AG10803 (cell line): ENCODE results near the gene BORCS6.

Source experiments
- DNase-seq: peaks from one replicate; pipeline ENCODE4 v3.0.0; 2010; ENCODE audit warnings: low read depth
- H3K4me3 ChIP-seq: 2 replicates; pipeline ENCODE4 v1.5.1; 2011; ENCODE audit warnings: mild to moderate bottlenecking, low read length, control low read depth
- TF ChIP-seq, protein P1 (sequence below): conservative IDR thresholded peaks from 2 replicates; pipeline ENCODE4 v1.5.1; 2011; ENCODE audit warnings: mild to moderate bottlenecking, low read length, control low read depth, inconsistent platforms

Gene BORCS6

DNA sequence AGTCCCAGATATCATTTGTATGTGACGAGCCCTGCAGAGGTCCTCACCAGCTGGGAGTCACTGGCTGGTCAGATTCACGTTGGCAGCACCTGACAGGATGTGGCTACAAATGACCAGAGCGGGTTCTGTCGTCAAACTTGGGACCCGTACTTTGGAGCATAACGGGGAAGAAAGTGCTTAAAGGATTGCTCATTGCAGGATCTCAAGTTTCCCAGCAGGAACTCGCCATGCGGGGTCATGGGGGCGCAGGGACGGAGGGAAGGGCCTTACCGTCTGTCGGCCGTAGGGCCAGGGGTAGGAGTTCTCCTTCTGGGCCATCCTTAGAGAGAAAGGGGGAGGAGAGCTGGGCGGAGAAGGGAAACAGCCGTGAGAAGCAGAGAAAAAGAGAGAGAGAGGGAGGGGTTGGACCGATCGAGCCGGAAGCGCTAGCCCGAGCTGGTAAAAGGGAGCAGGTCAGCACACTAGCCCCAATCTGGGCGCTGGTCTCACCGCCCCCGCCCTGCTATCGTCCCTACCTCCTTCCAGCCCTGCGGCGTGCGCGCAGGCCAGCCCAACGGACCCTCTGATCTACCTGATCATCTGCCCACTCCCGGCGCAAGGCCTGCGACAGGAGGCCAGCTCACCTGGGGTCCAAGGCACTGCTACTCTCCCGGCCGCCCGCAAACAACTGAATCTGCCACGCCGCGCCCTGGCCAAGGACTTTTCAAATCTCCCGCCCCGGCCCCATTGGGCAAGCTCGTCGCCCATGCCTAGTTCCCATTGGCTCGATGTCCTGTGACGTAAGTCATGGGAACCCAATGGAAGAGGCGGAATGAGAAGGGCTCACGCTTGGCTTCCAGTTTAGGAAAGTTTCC lies 20.2 kb upstream of the BORCS6 start, which contains the start of gene AURKB:
TSS of gene AURKB (minus strand) at position 669 of the 854 bp plus-strand sequence. CDS start at position 318, 351 bp downstream.
- H3K4me3 ChIP-seq = peak within 1 kb of the TSS; percentile 84
- DNase-seq = peak; percentile 96
- TF ChIP-seq, protein P1, sequence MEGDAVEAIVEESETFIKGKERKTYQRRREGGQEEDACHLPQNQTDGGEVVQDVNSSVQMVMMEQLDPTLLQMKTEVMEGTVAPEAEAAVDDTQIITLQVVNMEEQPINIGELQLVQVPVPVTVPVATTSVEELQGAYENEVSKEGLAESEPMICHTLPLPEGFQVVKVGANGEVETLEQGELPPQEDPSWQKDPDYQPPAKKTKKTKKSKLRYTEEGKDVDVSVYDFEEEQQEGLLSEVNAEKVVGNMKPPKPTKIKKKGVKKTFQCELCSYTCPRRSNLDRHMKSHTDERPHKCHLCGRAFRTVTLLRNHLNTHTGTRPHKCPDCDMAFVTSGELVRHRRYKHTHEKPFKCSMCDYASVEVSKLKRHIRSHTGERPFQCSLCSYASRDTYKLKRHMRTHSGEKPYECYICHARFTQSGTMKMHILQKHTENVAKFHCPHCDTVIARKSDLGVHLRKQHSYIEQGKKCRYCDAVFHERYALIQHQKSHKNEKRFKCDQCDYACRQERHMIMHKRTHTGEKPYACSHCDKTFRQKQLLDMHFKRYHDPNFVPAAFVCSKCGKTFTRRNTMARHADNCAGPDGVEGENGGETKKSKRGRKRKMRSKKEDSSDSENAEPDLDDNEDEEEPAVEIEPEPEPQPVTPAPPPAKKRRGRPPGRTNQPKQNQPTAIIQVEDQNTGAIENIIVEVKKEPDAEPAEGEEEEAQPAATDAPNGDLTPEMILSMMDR = no peak

DNA sequence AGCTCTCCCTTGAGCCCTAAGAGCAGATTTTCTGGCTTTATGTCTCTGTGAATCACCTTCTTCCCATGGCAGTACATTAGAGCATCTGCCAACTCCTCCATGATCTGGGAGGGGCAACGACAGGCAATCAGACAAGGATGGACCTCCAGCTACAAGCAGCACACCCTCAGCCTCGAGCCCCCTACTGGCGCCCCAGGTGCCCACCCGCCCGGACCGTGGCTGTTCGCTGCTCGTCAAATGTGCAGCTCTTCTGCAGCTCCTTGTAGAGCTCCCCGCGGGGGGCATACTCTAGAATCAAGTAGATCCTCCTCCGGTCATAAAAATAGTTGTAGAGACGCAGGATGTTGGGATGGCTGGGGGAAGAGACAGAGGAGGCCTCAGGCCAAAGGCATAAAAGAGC lies 16.6 kb upstream of the BORCS6 start:
- DNase-seq = no peak
- no peak overlapping the region for H3K4me3 ChIP-seq
- TF ChIP-seq, protein P1 = no peak

DNA sequence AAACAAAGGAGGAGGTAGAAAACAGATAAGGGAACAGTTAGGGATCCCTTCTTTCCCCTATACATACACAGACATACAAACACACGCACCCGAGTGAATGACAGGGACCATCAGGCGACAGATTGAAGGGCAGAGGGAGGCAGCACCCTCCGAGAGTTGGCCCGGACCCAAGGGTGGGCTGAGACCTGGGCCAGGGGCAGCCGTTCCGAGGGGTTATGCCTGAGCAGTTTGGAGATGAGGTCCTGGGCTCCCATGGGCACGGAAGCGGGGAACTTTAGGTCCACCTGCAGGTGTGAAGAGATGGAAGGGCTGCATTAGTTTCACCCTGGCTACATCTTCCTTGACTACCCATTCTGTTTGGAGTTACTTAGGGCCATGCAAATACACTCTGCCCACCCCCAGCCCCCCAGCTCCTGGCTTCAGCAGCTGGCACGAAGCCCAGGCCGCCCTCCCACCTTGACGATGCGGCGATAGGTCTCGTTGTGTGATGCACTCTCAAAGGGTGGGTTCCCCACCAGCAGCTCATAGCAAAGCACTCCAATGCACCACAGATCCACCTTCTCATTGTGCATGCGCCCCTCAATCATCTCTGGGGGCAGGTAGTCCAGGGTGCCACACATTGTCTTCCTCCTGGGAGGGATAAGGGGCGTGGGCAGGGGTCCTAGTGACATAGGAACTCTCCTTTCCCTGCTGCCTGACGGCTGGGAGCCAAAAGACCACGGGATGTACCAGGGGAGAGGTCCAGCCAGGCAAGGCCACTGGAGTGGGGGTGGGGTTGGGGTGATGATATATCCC lies 15.0 kb upstream of the BORCS6 start:
- DNase-seq = no peak
- H3K4me3 ChIP-seq = no peak overlapping the region
- TF ChIP-seq, protein P1 = no peak

DNA sequence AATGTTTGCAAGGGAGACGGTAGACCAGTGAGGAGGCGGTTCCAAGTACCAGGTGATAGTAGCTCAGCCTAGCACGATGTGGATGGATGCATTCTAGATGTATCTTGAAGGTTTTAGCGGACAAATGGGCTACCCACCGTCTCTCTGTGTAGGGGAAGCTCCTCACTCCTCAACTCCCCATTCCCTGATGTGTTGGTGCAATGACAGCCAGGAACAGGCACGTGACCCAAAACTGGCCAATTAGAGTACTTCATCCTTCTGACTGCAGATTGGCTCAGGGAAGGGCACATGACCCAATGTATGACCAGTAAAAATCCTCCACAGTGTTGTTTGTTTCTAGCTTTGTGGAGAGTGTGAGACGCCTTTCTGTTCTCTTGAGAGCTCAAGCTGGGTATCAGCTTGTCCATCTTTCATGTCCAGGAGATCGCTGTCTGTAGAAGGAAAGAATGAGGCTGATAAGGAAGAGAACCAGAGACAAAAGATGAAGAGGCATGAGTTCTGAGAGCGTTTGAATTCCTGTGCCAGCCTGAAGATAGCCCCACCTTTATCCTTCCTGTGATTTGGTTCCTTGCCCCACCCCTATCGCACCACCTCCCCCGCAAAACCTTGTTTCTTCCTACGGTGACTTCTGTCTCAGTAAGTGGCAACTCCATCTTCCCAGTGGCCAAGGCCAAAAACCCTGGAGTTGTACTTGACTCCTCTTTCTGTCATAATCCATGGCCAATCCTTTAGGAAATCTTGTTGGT lies 2.3 kb upstream of the BORCS6 start:
- peak overlapping the region; percentile 52 for H3K4me3 ChIP-seq
- DNase-seq = peak; percentile 83
- TF ChIP-seq, protein P1 = no peak

DNA sequence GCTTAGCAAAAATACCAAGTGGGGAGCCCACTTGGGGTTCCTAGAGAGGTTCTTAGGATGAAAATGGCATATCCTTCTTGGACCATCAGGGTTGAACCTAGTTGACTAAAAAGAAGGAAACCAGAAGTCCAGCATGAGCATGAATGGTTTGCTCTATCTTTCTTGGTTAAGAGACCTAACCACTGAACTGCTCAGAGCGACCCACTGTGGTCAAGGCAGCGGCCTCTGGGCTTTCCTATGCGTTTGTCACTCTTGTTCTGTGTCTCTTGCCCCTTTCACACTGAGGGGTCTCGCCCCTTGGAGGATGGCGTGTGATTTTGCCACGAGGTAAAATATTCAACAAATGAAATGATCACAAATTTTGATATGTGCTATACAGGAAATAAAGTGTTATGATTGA lies 526 bp upstream of the BORCS6 start:
- TF ChIP-seq, protein P1 = no peak
- peak overlapping the region; percentile 33 for H3K4me3 ChIP-seq
- DNase-seq = no peak

DNA sequence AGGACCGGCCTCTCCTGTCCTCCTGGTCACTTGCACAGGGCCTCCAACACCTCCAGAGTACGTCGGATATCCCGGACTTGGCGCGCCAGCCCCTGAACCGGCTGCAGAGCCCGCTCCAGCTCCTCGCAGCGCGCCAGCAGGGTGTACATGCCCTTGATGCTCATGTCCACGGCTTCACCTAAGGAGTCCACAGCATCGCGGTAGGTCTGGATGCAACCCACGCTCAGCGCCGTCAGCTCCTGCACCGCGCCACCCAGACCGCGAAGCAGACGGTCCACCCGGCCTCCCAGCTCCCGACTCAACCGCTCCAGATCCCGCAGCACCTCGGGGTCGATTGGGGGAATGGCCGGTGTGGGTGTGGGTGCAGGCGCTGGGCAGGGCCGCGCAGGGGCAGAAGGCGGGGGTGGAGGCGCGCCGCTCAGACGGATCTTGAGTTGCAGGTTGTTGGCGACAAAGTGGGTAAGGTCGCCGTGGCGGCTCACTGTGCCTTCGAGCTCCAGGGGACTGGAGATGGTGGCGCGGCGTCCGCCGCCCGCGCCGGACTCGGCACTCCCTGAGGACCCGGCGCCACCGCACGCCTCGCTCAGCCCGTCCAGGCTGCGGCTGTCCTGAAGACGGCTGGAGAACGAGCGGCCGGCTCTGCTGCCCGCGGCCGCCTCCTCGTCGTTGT lies 804 bp downstream of the BORCS6 start:
- H3K4me3 ChIP-seq = peak overlapping the region; percentile 73
- TF ChIP-seq, protein P1 = no peak
- DNase-seq = peak; percentile 16
